Astrocyte (in vitro differentiated cells and primary cell): Measurements from ENCODE around the gene TBRG1.

ENCODE experiments used
- CTCF ChIP-seq: IDR thresholded peaks from 2 replicates; pipeline ENCODE4 v1.5.1; 2011; ENCODE audit warnings: low read depth, mild to moderate bottlenecking, inconsistent platforms, low read length, moderate library complexity; ENCODE audit not compliant: insufficient read depth
- EZH2 ChIP-seq: IDR thresholded peaks from 2 replicates; pipeline ENCODE4 v1.6.1; 2012; ENCODE audit warnings: mild to moderate bottlenecking, low read length, inconsistent platforms; ENCODE audit not compliant: insufficient read depth

GRCh38 chr11:124629961-124630360 lies 7.3 kb downstream of the TBRG1 start:
- TF ChIP-seq CTCF (no peak), EZH2 (no peak)
